HEK293 (cell line): ENCODE data around the gene EEF1A2.

Experiments used
- CTCF ChIA-PET: fragments of 350-600 bp; formaldehyde crosslinking; extraction: SDS; loops from one replicate; lab custom pipeline; 2021; ENCODE audit warnings: antibody characterized with exemption; lab: Yijun Ruan, JAX
- POLR2A ChIA-PET: fragments of 300-600 bp; formaldehyde crosslinking; extraction: SDS; loops from one replicate; lab custom pipeline; 2020; ENCODE audit warnings: antibody characterized with exemption, inconsistent platforms; lab: Yijun Ruan, JAX
- H3K27ac ChIP-seq: fragments of 200-500 bp; sonication (Bioruptor generic); 2 replicates; pipeline ENCODE4 v1.5.1; 2014; ENCODE audit warnings: low read depth, low read length, control low read depth, inconsistent platforms; ENCODE audit errors: extremely low read depth
- H3K36me3 ChIP-seq, 2 experiments: fragments of 200-500 bp in 1 of 2; sonication (Bioruptor generic) in 1 of 2; 1 replicate in 1 of 2; 2 replicates in 1 of 2; pipeline ENCODE4 v1.5.1; 2014 to 2017; ENCODE audit warnings: inconsistent platforms in 2 of 2, low read length in 2 of 2; ENCODE audit not compliant: control insufficient read depth in 2 of 2, insufficient read depth in 1 of 2
- H3K4me1 ChIP-seq: fragments of 200-500 bp; sonication (Bioruptor generic); 2 replicates; pipeline ENCODE4 v1.5.1; 2014; ENCODE audit warnings: mild to moderate bottlenecking, low read length, inconsistent platforms; ENCODE audit not compliant: control insufficient read depth, insufficient read depth
- H3K4me3 ChIP-seq: 2 replicates; pipeline ENCODE4 v1.5.1; 2011; ENCODE audit warnings: low read depth, mild to moderate bottlenecking, control low read depth, low read length, moderate library complexity
- H3K9me3 ChIP-seq: fragments of 200-500 bp; sonication (Bioruptor generic); 2 replicates; pipeline ENCODE4 v1.5.1; 2014; ENCODE audit warnings: low read depth, low read length, inconsistent platforms; ENCODE audit not compliant: control insufficient read depth, insufficient read depth
- ELK4 ChIP-seq: IDR thresholded peaks from 2 replicates; pipeline ENCODE4 v1.6.1; 2011; ENCODE audit warnings: mild to moderate bottlenecking, low read depth, low read length, borderline replicate concordance
- HIC1 ChIP-seq: fragments of 450-650 bp; formaldehyde crosslinking; IDR thresholded peaks from 2 replicates; pipeline ENCODE4 v1.5.1; 2016; ENCODE audit warnings: missing biosample characterization, missing genetic modification characterization
- MZF1 ChIP-seq: fragments of 450-650 bp; formaldehyde crosslinking; IDR thresholded peaks from 2 replicates; pipeline ENCODE4 v1.5.1; 2017; ENCODE audit warnings: missing biosample characterization, missing genetic modification characterization, borderline replicate concordance
- TRIM28 ChIP-seq: IDR thresholded peaks from 2 replicates; pipeline ENCODE4 v1.6.1; 2011; ENCODE audit warnings: low read length, control low read depth, borderline replicate concordance
- WT1 ChIP-seq: fragments of 450-650 bp; formaldehyde crosslinking; IDR thresholded peaks from 2 replicates; pipeline ENCODE4 v1.5.1; 2016; ENCODE audit warnings: missing biosample characterization, missing genetic modification characterization
- ZBTB10 ChIP-seq: fragments of 450-650 bp; formaldehyde crosslinking; IDR thresholded peaks from 2 replicates; pipeline ENCODE4 v1.5.1; 2016; ENCODE audit warnings: missing biosample characterization, missing genetic modification characterization
- ZBTB26 ChIP-seq: fragments of 450-650 bp; formaldehyde crosslinking; optimal IDR thresholded peaks from 2 replicates; pipeline ENCODE3; 2016; ENCODE audit warnings: missing biosample characterization, mild to moderate bottlenecking, missing genetic modification characterization
- ZFHX2 ChIP-seq: fragments of 450-650 bp; formaldehyde crosslinking; conservative IDR thresholded peaks from 2 replicates; pipeline ENCODE4 v1.5.1; 2016; ENCODE audit warnings: missing biosample characterization, missing genetic modification characterization
- ZFP3 ChIP-seq: fragments of 450-650 bp; formaldehyde crosslinking; IDR thresholded peaks from 2 replicates; pipeline ENCODE4 v1.5.1; 2016; ENCODE audit warnings: low read depth, missing biosample characterization, missing genetic modification characterization
- ZFP69B ChIP-seq: fragments of 450-650 bp; formaldehyde crosslinking; IDR thresholded peaks from 2 replicates; pipeline ENCODE4 v1.5.1; 2016; ENCODE audit warnings: missing biosample characterization, missing genetic modification characterization
- ZIC2 ChIP-seq: fragments of 450-650 bp; formaldehyde crosslinking; IDR thresholded peaks from 2 replicates; pipeline ENCODE4 v1.5.1; 2016; ENCODE audit warnings: missing biosample characterization, missing genetic modification characterization
- ZNF121 ChIP-seq: fragments of 450-650 bp; formaldehyde crosslinking; IDR thresholded peaks from 2 replicates; pipeline ENCODE4 v1.5.1; 2016; ENCODE audit warnings: missing biosample characterization, missing genetic modification characterization
- ZNF423 ChIP-seq: fragments of 450-650 bp; formaldehyde crosslinking; IDR thresholded peaks from 2 replicates; pipeline ENCODE4 v1.5.1; 2016; ENCODE audit warnings: missing biosample characterization, missing genetic modification characterization
- ZNF529 ChIP-seq: fragments of 450-650 bp; formaldehyde crosslinking; IDR thresholded peaks from 2 replicates; pipeline ENCODE4 v1.5.1; 2017; ENCODE audit warnings: missing genetic modification characterization, missing biosample characterization; ENCODE audit not compliant: insufficient replicate concordance
- ZNF596 ChIP-seq: fragments of 450-650 bp; IDR thresholded peaks from 2 replicates; pipeline ENCODE4 v1.5.0; 2018; ENCODE audit warnings: missing biosample characterization, mild to moderate bottlenecking, missing genetic modification characterization, moderate library complexity
- ZNF600 ChIP-seq: fragments of 450-650 bp; formaldehyde crosslinking; IDR thresholded peaks from 2 replicates; pipeline ENCODE4 v1.5.1; 2016; ENCODE audit warnings: missing biosample characterization, missing genetic modification characterization
- ZNF658 ChIP-seq: fragments of 450-650 bp; formaldehyde crosslinking; IDR thresholded peaks from 2 replicates; pipeline ENCODE4; 2016; ENCODE audit warnings: missing biosample characterization, missing genetic modification characterization
- ZNF660 ChIP-seq: fragments of 450-650 bp; IDR thresholded peaks from 2 replicates; pipeline ENCODE4 v1.5.1; 2018; ENCODE audit warnings: missing biosample characterization, mild to moderate bottlenecking, missing genetic modification characterization
- ZNF701 ChIP-seq: fragments of 450-650 bp; formaldehyde crosslinking; IDR thresholded peaks from 2 replicates; pipeline ENCODE4 v1.5.1; 2016; ENCODE audit warnings: missing biosample characterization, missing genetic modification characterization
- ZNF837 ChIP-seq: fragments of 450-650 bp; formaldehyde crosslinking; IDR thresholded peaks from 2 replicates; pipeline ENCODE4 v1.5.1; 2016; ENCODE audit warnings: missing biosample characterization, missing genetic modification characterization
- TF ChIP-seq, protein P1 (sequence below): fragments of 450-650 bp; formaldehyde crosslinking; IDR thresholded peaks from 2 replicates; pipeline ENCODE4 v1.5.1; 2017; ENCODE audit warnings: missing biosample characterization, missing genetic modification characterization
- TF ChIP-seq, protein P2 (sequence below): fragments of 450-650 bp; formaldehyde crosslinking; IDR thresholded peaks from 2 replicates; pipeline ENCODE4 v1.5.1; 2016; ENCODE audit warnings: missing biosample characterization, missing genetic modification characterization
- TF ChIP-seq, protein P3 (sequence below): fragments of 450-650 bp; formaldehyde crosslinking; IDR thresholded peaks from 2 replicates; pipeline ENCODE4 v1.5.1; 2016; ENCODE audit warnings: missing biosample characterization, missing genetic modification characterization

Gene EEF1A2

GRCh38 chr20:63534831-63535651 is 36.2 kb upstream of the EEF1A2 start (continued):
- TF ChIP-seq ELK4 (no peak), ZNF423 (no peak; the same call in 1 of the 2 replicates), ZNF121 (tag by site-specific recombination) (no peak), ZFP69B (peak; percentile 85; the same call in 1 of the 2 replicates), ZNF660 (no peak), ZNF529 (tag by site-specific recombination) (no peak), TRIM28 (no peak), ZFHX2 (peak; percentile 19; the same call in 1 of the 2 replicates), MZF1 (tag by site-specific recombination) (no peak), ZNF837 (tag by site-specific recombination) (0 out of 2 replicates have a peak, but pooled peaks have one; percentile 82), ZFP3 (tag by site-specific recombination) (no peak), ZNF658 (tag by site-specific recombination) (no peak), ZNF596 (no peak), HIC1 (peak; percentile 70), ZNF701 (tag by site-specific recombination) (no peak)
- TF ChIP-seq, protein P1, sequence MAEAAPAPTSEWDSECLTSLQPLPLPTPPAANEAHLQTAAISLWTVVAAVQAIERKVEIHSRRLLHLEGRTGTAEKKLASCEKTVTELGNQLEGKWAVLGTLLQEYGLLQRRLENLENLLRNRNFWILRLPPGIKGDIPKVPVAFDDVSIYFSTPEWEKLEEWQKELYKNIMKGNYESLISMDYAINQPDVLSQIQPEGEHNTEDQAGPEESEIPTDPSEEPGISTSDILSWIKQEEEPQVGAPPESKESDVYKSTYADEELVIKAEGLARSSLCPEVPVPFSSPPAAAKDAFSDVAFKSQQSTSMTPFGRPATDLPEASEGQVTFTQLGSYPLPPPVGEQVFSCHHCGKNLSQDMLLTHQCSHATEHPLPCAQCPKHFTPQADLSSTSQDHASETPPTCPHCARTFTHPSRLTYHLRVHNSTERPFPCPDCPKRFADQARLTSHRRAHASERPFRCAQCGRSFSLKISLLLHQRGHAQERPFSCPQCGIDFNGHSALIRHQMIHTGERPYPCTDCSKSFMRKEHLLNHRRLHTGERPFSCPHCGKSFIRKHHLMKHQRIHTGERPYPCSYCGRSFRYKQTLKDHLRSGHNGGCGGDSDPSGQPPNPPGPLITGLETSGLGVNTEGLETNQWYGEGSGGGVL = no peak
- TF ChIP-seq, protein P2, sequence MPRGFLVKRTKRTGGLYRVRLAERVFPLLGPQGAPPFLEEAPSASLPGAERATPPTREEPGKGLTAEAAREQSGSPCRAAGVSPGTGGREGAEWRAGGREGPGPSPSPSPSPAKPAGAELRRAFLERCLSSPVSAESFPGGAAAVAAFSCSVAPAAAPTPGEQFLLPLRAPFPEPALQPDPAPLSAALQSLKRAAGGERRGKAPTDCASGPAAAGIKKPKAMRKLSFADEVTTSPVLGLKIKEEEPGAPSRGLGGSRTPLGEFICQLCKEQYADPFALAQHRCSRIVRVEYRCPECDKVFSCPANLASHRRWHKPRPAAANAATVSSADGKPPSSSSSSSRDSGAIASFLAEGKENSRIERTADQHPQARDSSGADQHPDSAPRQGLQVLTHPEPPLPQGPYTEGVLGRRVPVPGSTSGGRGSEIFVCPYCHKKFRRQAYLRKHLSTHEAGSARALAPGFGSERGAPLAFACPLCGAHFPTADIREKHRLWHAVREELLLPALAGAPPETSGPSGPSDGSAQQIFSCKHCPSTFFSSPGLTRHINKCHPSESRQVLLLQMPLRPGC = no peak
- TF ChIP-seq, protein P3, sequence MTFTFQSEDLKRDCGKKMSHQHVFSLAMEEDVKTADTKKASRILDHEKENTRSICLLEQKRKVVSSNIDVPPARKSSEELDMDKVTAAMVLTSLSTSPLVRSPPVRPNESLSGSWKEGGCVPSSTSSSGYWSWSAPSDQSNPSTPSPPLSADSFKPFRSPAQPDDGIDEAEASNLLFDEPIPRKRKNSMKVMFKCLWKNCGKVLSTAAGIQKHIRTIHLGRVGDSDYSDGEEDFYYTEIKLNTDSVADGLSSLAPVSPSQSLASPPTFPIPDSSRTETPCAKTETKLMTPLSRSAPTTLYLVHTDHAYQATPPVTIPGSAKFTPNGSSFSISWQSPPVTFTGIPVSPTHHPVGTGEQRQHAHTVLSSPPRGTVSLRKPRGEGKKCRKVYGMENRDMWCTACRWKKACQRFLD (tag by site-specific recombination) = no peak

DNA sequence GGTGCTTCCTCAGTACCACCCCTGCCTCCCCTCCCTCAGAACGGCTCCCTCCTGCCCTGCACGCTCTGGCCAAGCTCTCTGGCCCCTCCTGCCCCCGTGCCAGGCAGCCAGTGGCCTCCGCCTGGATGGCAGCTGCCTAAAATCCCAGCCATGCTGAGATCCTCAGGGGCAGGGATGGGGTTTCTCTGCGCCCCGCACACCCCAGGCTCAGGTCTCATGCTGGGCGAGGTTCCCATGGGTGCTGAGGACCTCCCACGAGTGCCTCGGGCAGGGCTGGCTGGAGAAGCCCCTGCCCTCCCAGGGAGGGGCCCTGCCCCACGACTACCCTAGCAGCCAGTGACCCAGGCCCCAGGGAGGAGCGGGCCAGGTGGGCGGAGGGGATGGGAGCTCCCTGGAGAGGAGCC is 35.5 kb upstream of the EEF1A2 start:
- CTCF ChIA-PET = interaction anchor here (0.6 kb wide), 1 partner anchor 13 kb away, joined by 3 read pairs; no protein-coding TSS in a partner anchor

More for the DNA sequence above, 35.5 kb upstream of the EEF1A2 start:
- TF ChIP-seq ZBTB26 (tag by site-specific recombination) (peak; percentile 0), ZIC2 (tag by site-specific recombination) (0 out of 2 replicates have a peak, but pooled peaks have one; percentile 29), ZBTB10 (0 out of 2 replicates have a peak, but pooled peaks have one; percentile 32), WT1 (tag by site-specific recombination) (no peak), ZNF423 (peak; percentile 77), ZNF600 (tag by site-specific recombination) (0 out of 2 replicates have a peak, but pooled peaks have one; percentile 3)
- TF ChIP-seq, all 188 proteins: peak for 5
- H3K9me3 ChIP-seq = no peaks in the 10 kb centered on the region
- H3K36me3 ChIP-seq = no peaks in the 10 kb centered on the region
- no peaks in the 10 kb centered on the region for H3K4me1 ChIP-seq
- POLR2A ChIA-PET = interaction anchor here (1.4 kb wide), 1 partner anchor 10 kb away, joined by 3 read pairs; no protein-coding TSS in a partner anchor
- H3K4me3 ChIP-seq = no peak overlapping the region
- H3K27ac ChIP-seq = no peak overlapping the region
